HepG2 (cell line): ENCODE results near the gene OR10H1. TPM values are rescaled to one million over a fixed set of nuclear protein-coding genes. Genes with fewer than 3 reads are reported as not detected.

Source experiments
- ATAC-seq: fragments of 200-7000 bp; cut with Tn5 transposase; 3 replicates; pipeline ENCODE4 v1.9.1; 2020; ENCODE audit warnings: mild to moderate bottlenecking, moderate library complexity
- BruUV-seq: library from RNA; stranded (reverse); fragments of 400-500 nt; replicated peaks from 2 replicates; lab custom pipeline; 2021; lab: Mats Ljungman, UMichigan
- CTCF ChIA-PET: fragments of 300-600 bp; formaldehyde crosslinking; extraction: SDS; loops from one replicate; lab custom pipeline; 2021; ENCODE audit warnings: low total read pairs, inconsistent platforms, low intra/inter-chr PET ratio; lab: Yijun Ruan, JAX
- POLR2A ChIA-PET: fragments of 350-600 bp; sonication (Branson Sonifier 250); formaldehyde crosslinking; loops from one replicate; lab custom pipeline; 2020; ENCODE audit warnings: antibody characterized with exemption, inconsistent platforms; lab: Yijun Ruan, JAX
- DNase-seq: peaks from one replicate; pipeline ENCODE4 v3.0.0-alpha.2; 2015; ENCODE audit warnings: low spot score
- FAIRE-seq: peaks from 3 replicates; lab custom pipeline; 2011; peaks lifted over from hg19 to GRCh38; lab: Jason Lieb, UNC
- H2AFZ ChIP-seq: one replicate; pipeline ENCODE4 v1.6.1; 2011; ENCODE audit warnings: low read length, inconsistent platforms
- H3K27ac ChIP-seq: fragments of 300-600 bp; 3 replicates; pipeline ENCODE4 v1.8.0; 2011; ENCODE audit warnings: mixed run types, mild to moderate bottlenecking, mixed read lengths, low read length, inconsistent platforms; ENCODE audit not compliant: insufficient read depth; ENCODE audit errors: extremely low read length
- H3K27me3 ChIP-seq, 2 experiments: fragments of 200-600 bp in 1 of 2; 2 replicates in 1 of 2; 3 replicates in 1 of 2; pipeline versions ENCODE4 v1.6.0 to v1.8.0; 2011; ENCODE audit warnings: low read length in 2 of 2, mild to moderate bottlenecking in 2 of 2, moderate library complexity in 2 of 2, inconsistent platforms in 1 of 2; ENCODE audit not compliant: insufficient read depth in 2 of 2, control insufficient read depth in 1 of 2
- H3K36me3 ChIP-seq, 2 experiments: fragments of 200-600 bp in 1 of 2; replicated peaks in 1 of 2; 2 replicates in 1 of 2; 3 replicates in 1 of 2; pipeline versions ENCODE4 v1.5.1 to v1.8.0; 2011; ENCODE audit warnings: low read length in 2 of 2, inconsistent platforms in 1 of 2; ENCODE audit not compliant: insufficient read depth in 2 of 2, control insufficient read depth in 1 of 2
- H3K4me1 ChIP-seq: 2 replicates; pipeline ENCODE4 v1.5.1; 2012; ENCODE audit warnings: low read length, inconsistent platforms; ENCODE audit not compliant: insufficient read depth
- H3K4me2 ChIP-seq: 2 replicates; pipeline ENCODE4 v1.6.0; 2011; ENCODE audit warnings: low read depth, low read length, inconsistent platforms
- H3K4me3 ChIP-seq, 3 experiments: fragments of 200-600 bp in 1 of 3; sonication (generic), shearing (Covaris generic) in 1 of 3; replicated peaks in 1 of 3; 2 replicates each; pipeline ENCODE4 v1.5.1; 2011 to 2016; ENCODE audit warnings: low read length in 3 of 3, inconsistent platforms in 2 of 3, low read depth in 2 of 3, mild to moderate bottlenecking in 2 of 3, control low read depth in 1 of 3, mixed read lengths in 1 of 3; ENCODE audit not compliant: insufficient read depth in 1 of 3
- H3K79me2 ChIP-seq: one replicate; pipeline ENCODE4 v1.6.1; 2011; ENCODE audit warnings: low read length, inconsistent platforms; ENCODE audit not compliant: insufficient read depth
- H3K9ac ChIP-seq: 2 replicates; pipeline ENCODE4 v1.6.0; 2011; ENCODE audit warnings: mild to moderate bottlenecking, low read depth, low read length, inconsistent platforms; ENCODE audit not compliant: insufficient read depth
- H3K9me3 ChIP-seq: 2 replicates; pipeline ENCODE4 v1.5.1; 2012; ENCODE audit warnings: mild to moderate bottlenecking, low read length
- H4K20me1 ChIP-seq: 2 replicates; pipeline ENCODE4 v1.6.0; 2011; ENCODE audit warnings: inconsistent platforms, mild to moderate bottlenecking, low read length, moderate library complexity; ENCODE audit not compliant: insufficient read depth
- AGO2 ChIP-seq: fragments of 200-400 bp; formaldehyde crosslinking; optimal IDR thresholded peaks from 2 replicates; pipeline ENCODE3; 2017; ENCODE audit warnings: mild to moderate bottlenecking, low read depth, low read length, moderate library complexity
- ETV6 ChIP-seq: sonication (generic); formaldehyde crosslinking; conservative IDR thresholded peaks from 2 replicates; pipeline ENCODE4 v1.4.0; 2020; ENCODE audit warnings: missing genetic modification reagents
- GABPA ChIP-seq, 2 experiments: IDR thresholded peaks; 2 replicates each; pipeline ENCODE4 v1.6.1; 2011 to 2016; ENCODE audit warnings: low read depth in 2 of 2, low read length in 1 of 2, missing biosample characterization in 1 of 2, missing genetic modification characterization in 1 of 2
- GLI4 ChIP-seq: sonication (generic); formaldehyde crosslinking; IDR thresholded peaks from 2 replicates; pipeline ENCODE4 v1.5.1; 2020; ENCODE audit warnings: missing genetic modification reagents, mild to moderate bottlenecking, moderate library complexity, borderline replicate concordance
- HNF4A ChIP-seq: sonication (generic); formaldehyde crosslinking; IDR thresholded peaks from 2 replicates; pipeline ENCODE4 v1.4.0; 2020; ENCODE audit warnings: missing genetic modification reagents
- KDM4B ChIP-seq: sonication (generic); formaldehyde crosslinking; IDR thresholded peaks from 2 replicates; pipeline ENCODE4 v1.4.0; 2020; ENCODE audit warnings: missing genetic modification reagents
- NFKB2 ChIP-seq: sonication (generic); formaldehyde crosslinking; IDR thresholded peaks from 2 replicates; pipeline ENCODE4 v1.4.0; 2020; ENCODE audit warnings: missing genetic modification reagents, borderline replicate concordance
- RFXANK ChIP-seq: IDR thresholded peaks from 2 replicates; pipeline ENCODE4 v1.6.1; 2016
- SIN3B ChIP-seq: fragments of 150-350 bp; IDR thresholded peaks from 2 replicates; pipeline ENCODE4 v1.6.1; 2014; ENCODE audit warnings: low read length
- SNAPC2 ChIP-seq: sonication (generic); formaldehyde crosslinking; IDR thresholded peaks from 2 replicates; pipeline ENCODE4 v1.8.1; 2022; ENCODE audit warnings: mild to moderate bottlenecking, missing genetic modification reagents
- ZBTB42 ChIP-seq: sonication (generic); formaldehyde crosslinking; IDR thresholded peaks from 2 replicates; pipeline ENCODE4 v1.5.0; 2020; ENCODE audit warnings: mild to moderate bottlenecking, missing genetic modification reagents
- ZNF235 ChIP-seq: sonication (generic); formaldehyde crosslinking; IDR thresholded peaks from 2 replicates; pipeline ENCODE4 v1.8.1; 2023; ENCODE audit warnings: mild to moderate bottlenecking, missing genetic modification reagents, borderline replicate concordance
- WGBS: methylation state at CpG from one replicate; pipeline ENCODE4 v1.1.6; 2017; ENCODE audit warnings: low lambda C conversion rate; 5-methylcytosine and 5-hydroxymethylcytosine counted together
- in situ Hi-C: cut with HindIII; loops from 2 replicates; pipeline ENCODE4 v1.10.0; 2017; ENCODE audit warnings: low pct_unique_long_range_greater_than_20kb; ENCODE audit not compliant: extremely low pct_ligation_motif_present
- intact Hi-C: fragments of 100-400 bp; cut with micrococcal nuclease; formaldehyde crosslinking; loops from one replicate; pipeline ENCODE4 v1.10.0; 2022; ENCODE audit not compliant: unreplicated experiment
- polyA plus RNA-seq, 8 experiments: library from polyadenylated mRNA; depleted of rRNA in 3 of 8; stranded (reverse) in 7 of 8; unstranded in 1 of 8; fragments of >200 nt; fragmentation: Illumina TruSeq in 4 of 8; extraction: Trizol in 4 of 8; gene quantifications; 2 replicates each; pipeline versions ENCODE4 v1.2.1 to v1.2.3, GENCODE V29; 2011 to 2016; ENCODE audit warnings: low read depth in 4 of 8, missing spikeins in 1 of 8, mixed read lengths in 1 of 8; ENCODE audit not compliant: insufficient read depth in 1 of 8
- total RNA-seq, 5 experiments: library from RNA; depleted of rRNA; stranded (reverse); fragments of >200 nt; fragmentation: Illumina TruSeq; extraction: Trizol; gene quantifications; 2 replicates each; pipeline ENCODE4 v1.2.3, GENCODE V29; 2016; ENCODE audit warnings: low read depth in 1 of 5
- TF ChIP-seq, protein P1 (sequence below): sonication (generic); formaldehyde crosslinking; conservative IDR thresholded peaks from 2 replicates; pipeline ENCODE4 v1.8.0; 2022; ENCODE audit warnings: low read depth, missing genetic modification reagents
- TF ChIP-seq, protein P2 (sequence below): sonication (generic); formaldehyde crosslinking; IDR thresholded peaks from 2 replicates; pipeline ENCODE4 v1.8.0; 2022; ENCODE audit warnings: mild to moderate bottlenecking, missing genetic modification reagents

Gene OR10H1
- total and polyA plus RNA-seq, 2 of the 13 experiments (the other 11 are each of a cell fraction or from before 2014, with no cell fraction given) = not detected

DNA sequence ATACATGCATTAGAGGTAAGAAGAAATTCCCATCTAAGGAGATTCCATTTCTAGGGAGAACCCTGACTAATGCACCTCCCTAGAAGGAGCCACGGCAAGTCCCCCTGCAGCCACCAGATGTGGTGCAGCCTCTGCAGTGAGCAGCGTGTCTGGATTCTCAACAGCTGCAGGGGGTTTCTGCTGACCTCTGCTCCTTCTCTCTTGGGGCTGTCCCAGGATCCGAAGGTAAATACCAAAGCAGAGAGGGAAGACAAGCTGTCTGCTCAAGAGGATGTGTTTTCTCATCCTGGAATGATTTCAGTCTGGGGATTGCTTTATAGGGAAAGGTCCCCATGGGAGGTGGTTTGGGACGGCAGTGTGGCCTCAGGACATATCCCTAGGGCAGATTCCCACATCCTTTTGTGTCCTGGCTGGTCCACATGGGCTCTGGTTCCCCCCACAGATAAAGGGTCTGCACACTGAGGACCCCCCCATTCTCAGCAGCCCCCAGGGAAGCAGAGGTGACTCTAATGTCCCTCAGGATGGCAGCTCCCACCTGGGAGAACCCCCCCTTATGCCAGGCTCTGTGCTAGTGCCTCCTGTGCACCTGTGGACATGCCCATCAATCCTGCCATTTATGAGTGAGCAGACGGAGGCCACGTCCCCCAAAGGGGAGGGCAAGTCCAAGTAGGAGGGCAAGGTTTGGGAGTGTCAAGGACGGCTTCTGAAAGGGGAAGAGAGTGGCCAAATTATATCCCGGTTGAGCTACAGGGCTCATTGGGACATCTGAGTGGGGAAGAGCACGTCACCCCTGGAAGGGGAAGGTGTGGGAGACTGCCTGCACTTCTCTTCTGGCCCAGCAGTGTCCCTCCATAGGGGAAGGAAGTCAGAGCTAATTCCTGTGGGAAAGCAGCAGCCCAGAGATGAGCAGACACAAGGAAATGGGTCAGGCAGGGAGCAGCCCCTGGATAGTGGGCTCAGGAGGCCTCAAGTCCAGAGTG is 38.2 kb downstream of the OR10H1 start:
- ChIA-PET CTCF (no interaction called here), POLR2A (interaction anchor here (0.7 kb wide), 1 partner anchor 101 kb away, joined by 3 read pairs; no protein-coding TSS in a partner anchor)
- Histone ChIP-seq H3K4me1 (no peaks in the 10 kb centered on the region), H3K4me3 (no peak overlapping the region), H3K36me3 (no peaks in the 10 kb centered on the region), H3K27me3 (no peaks in the 10 kb centered on the region; a peak in 1 of 5 replicates), H3K9me3 (no peaks in the 10 kb centered on the region), H4K20me1 (no peaks in the 10 kb centered on the region), H3K4me2 (no peak overlapping the region), H2AFZ (no peak overlapping the region), H3K9ac (no peak overlapping the region), H3K27ac (no peak overlapping the region), H3K79me2 (no peaks in the 10 kb centered on the region)
- TF ChIP-seq RFXANK (CRISPR knock-in tag) = no peak
- no peak for TF ChIP-seq ETV6
- no peak for TF ChIP-seq GABPA (IDR thresholded peaks at IDR 0.05; ENCODE audit: low read depth, low read length)
- no peak for TF ChIP-seq GABPA (CRISPR knock-in tag; IDR thresholded peaks at IDR 0.05; ENCODE audit: low read depth)
- no peak for TF ChIP-seq KDM4B (CRISPR knock-in tag)
- intact Hi-C loops = no loop called here
- no TSS peak for BruUV-seq
- in situ Hi-C loops = loop anchor here (5.0 kb wide), 1 partner anchor 100 kb away; no protein-coding TSS in a partner anchor
- DNase-seq (no peak), ATAC-seq (no peak; the same call in 2 of the 3 replicates), FAIRE-seq (no peak)
- WGBS = 18% methylated on average over 8 of the region's 9 CpGs

DNA sequence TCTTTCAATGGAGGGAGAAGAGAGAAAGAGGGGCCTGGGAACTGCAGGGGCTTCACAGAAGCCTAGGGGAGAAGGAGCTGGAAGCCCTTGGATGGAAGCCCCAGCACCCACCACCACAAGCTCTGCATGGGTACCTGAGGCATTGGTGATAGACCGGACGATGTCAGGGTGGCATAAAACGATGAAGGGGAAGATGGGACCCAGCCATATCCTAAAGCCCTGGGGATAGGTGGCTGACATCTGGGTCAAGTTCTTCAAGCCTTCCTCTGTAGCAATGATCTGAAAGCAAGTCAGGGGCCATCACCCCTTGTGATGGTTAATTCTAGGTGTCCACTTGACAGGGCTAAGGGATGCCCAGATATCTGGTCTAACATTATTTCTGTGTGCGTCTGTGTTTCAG is 39.2 kb downstream of the OR10H1 start:
- no peaks in the 10 kb centered on the region for H3K4me1 ChIP-seq
- no TSS peak for BruUV-seq

More for the DNA sequence above, 39.2 kb downstream of the OR10H1 start:
- no peaks in the 10 kb centered on the region for H3K79me2 ChIP-seq
- H2AFZ ChIP-seq = no peak overlapping the region
- no peak overlapping the region for H3K9ac ChIP-seq
- ATAC-seq (no peak), DNase-seq (no peak)
- H3K27me3 ChIP-seq = no peaks in the 10 kb centered on the region; a peak in 1 of 5 replicates
- H3K9me3 ChIP-seq = no peaks in the 10 kb centered on the region
- H3K27ac ChIP-seq = no peak overlapping the region
- in situ Hi-C loops = loop anchor here (5.0 kb wide), 1 partner anchor 99 kb away; no protein-coding TSS in a partner anchor
- H3K36me3 ChIP-seq = no peaks in the 10 kb centered on the region
- CTCF ChIA-PET = no interaction called here
- TF ChIP-seq, protein P1, sequence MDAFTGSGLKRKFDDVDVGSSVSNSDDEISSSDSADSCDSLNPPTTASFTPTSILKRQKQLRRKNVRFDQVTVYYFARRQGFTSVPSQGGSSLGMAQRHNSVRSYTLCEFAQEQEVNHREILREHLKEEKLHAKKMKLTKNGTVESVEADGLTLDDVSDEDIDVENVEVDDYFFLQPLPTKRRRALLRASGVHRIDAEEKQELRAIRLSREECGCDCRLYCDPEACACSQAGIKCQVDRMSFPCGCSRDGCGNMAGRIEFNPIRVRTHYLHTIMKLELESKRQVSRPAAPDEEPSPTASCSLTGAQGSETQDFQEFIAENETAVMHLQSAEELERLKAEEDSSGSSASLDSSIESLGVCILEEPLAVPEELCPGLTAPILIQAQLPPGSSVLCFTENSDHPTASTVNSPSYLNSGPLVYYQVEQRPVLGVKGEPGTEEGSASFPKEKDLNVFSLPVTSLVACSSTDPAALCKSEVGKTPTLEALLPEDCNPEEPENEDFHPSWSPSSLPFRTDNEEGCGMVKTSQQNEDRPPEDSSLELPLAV (CRISPR knock-in tag) = no peak
- TF ChIP-seq AGO2 = no peak
- no peak for TF ChIP-seq SNAPC2 (CRISPR knock-in tag)
- no peak for TF ChIP-seq NFKB2 (CRISPR knock-in tag)
- no peak for TF ChIP-seq SIN3B
- TF ChIP-seq, protein P2, sequence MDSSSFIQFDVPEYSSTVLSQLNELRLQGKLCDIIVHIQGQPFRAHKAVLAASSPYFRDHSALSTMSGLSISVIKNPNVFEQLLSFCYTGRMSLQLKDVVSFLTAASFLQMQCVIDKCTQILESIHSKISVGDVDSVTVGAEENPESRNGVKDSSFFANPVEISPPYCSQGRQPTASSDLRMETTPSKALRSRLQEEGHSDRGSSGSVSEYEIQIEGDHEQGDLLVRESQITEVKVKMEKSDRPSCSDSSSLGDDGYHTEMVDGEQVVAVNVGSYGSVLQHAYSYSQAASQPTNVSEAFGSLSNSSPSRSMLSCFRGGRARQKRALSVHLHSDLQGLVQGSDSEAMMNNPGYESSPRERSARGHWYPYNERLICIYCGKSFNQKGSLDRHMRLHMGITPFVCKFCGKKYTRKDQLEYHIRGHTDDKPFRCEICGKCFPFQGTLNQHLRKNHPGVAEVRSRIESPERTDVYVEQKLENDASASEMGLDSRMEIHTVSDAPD (CRISPR knock-in tag) = no peak
- no peak for TF ChIP-seq GLI4 (CRISPR knock-in tag)
- TF ChIP-seq HNF4A (CRISPR knock-in tag) = no peak
- no peak for TF ChIP-seq ZBTB42
- no peak for TF ChIP-seq ZNF235 (CRISPR knock-in tag)
- TF ChIP-seq, all 625 proteins: peak for 0
- intact Hi-C loops = no loop called here
- no peak overlapping the region for H3K4me3 ChIP-seq
- no peak for FAIRE-seq
- POLR2A ChIA-PET = no interaction called here
- H3K4me2 ChIP-seq = no peak overlapping the region
- 20% methylated on average over 1 of the region's 4 CpGs for WGBS
- H4K20me1 ChIP-seq = no peaks in the 10 kb centered on the region
